PC-3 (cell line): ENCODE data around the gene COPS8. TPM values are rescaled to one million over a fixed set of nuclear protein-coding genes. Genes with fewer than 3 reads are reported as not detected.

Experiments
- ATAC-seq: fragments of 200-7000 bp; cut with Tn5 transposase; 2 replicates; pipeline ENCODE4 v1.9.1; 2020; ENCODE audit warnings: mild to moderate bottlenecking, moderate library complexity
- BruUV-seq: library from RNA; stranded (reverse); fragments of 400-500 nt; replicated peaks from 2 replicates; lab custom pipeline; 2021; lab: Mats Ljungman, UMichigan
- CTCF ChIA-PET: fragments of 300-600 bp; sonication (Branson Sonifier 250); formaldehyde crosslinking; loops from one replicate; lab custom pipeline; 2022; ENCODE audit warnings: antibody characterized with exemption; lab: Charles Lee
- POLR2A ChIA-PET: fragments of 300-600 bp; sonication (Branson Sonifier 250); formaldehyde crosslinking; loops from one replicate; lab custom pipeline; 2022; ENCODE audit warnings: antibody characterized with exemption; ENCODE audit not compliant: unreplicated experiment; lab: Charles Lee
- DNase-seq: peaks from one replicate; pipeline ENCODE4 v3.0.0-alpha.2; 2015
- H2AFZ ChIP-seq: fragments of 300-600 bp; sonication (generic); 2 replicates; pipeline ENCODE4 v1.6.0; 2016; ENCODE audit warnings: antibody characterized with exemption, low read length
- H3F3A ChIP-seq: fragments of 300-600 bp; sonication (generic); one replicate; pipeline ENCODE4 v1.6.0; 2017; ENCODE audit warnings: antibody characterized with exemption, low read length, control low read depth, mild to moderate bottlenecking; ENCODE audit not compliant: unreplicated experiment
- H3K27ac ChIP-seq: fragments of 300-600 bp; sonication (generic); 2 replicates; pipeline ENCODE4 v1.5.1; 2016; ENCODE audit warnings: mild to moderate bottlenecking, low read length
- H3K27me3 ChIP-seq: fragments of 300-600 bp; sonication (generic); 2 replicates; pipeline ENCODE4 v1.6.1; 2016; ENCODE audit warnings: low read length, mixed read lengths
- H3K36me3 ChIP-seq: fragments of 300-600 bp; sonication (generic); 2 replicates; pipeline ENCODE4 v1.6.1; 2016; ENCODE audit warnings: low read depth, mixed run types, low read length, mixed read lengths
- H3K4me1 ChIP-seq: fragments of 300-600 bp; sonication (generic); 2 replicates; pipeline ENCODE4 v1.5.1; 2016; ENCODE audit warnings: low read length; ENCODE audit not compliant: insufficient read depth
- H3K4me2 ChIP-seq: fragments of 300-600 bp; sonication (generic); 2 replicates; pipeline ENCODE4 v1.6.0; 2016; ENCODE audit warnings: low read length
- H3K4me3 ChIP-seq: fragments of 300-600 bp; sonication (generic); 2 replicates; pipeline ENCODE4 v1.5.1; 2016; ENCODE audit warnings: mild to moderate bottlenecking, low read length, mixed read lengths
- H3K79me2 ChIP-seq: fragments of 300-600 bp; sonication (generic); 2 replicates; pipeline ENCODE4 v1.6.1; 2017; ENCODE audit warnings: low read length, mixed read lengths
- H3K9ac ChIP-seq: fragments of 300-600 bp; sonication (generic); 2 replicates; pipeline ENCODE4 v1.6.0; 2016; ENCODE audit warnings: mild to moderate bottlenecking, low read length
- H3K9me2 ChIP-seq: fragments of 300-600 bp; sonication (generic); replicated peaks from 2 replicates; pipeline ENCODE4 v1.6.1; 2016; ENCODE audit warnings: mixed run types, low read length, mixed read lengths
- H3K9me3 ChIP-seq: fragments of 300-600 bp; sonication (generic); 2 replicates; pipeline ENCODE4 v1.6.1; 2016; ENCODE audit warnings: low read length, mixed read lengths
- H4K20me1 ChIP-seq: fragments of 300-600 bp; sonication (generic); 2 replicates; pipeline ENCODE4 v1.6.1; 2016; ENCODE audit warnings: low read length, mixed read lengths
- CTCF ChIP-seq: fragments of 300-600 bp; sonication (generic); conservative IDR thresholded peaks from 2 replicates; pipeline ENCODE4 v1.5.1; 2017; ENCODE audit warnings: antibody characterized with exemption, low read depth, mild to moderate bottlenecking, low read length
- EZH2 ChIP-seq: fragments of 300-600 bp; sonication (generic); IDR thresholded peaks from one replicate; pipeline ENCODE4 v1.6.1; 2017; ENCODE audit warnings: antibody characterized with exemption, mild to moderate bottlenecking, low read length; ENCODE audit not compliant: unreplicated experiment
- EZH2phosphoT487 ChIP-seq: fragments of 300-600 bp; sonication (generic); IDR thresholded peaks from 2 replicates; pipeline ENCODE4 v1.6.1; 2018; ENCODE audit warnings: mild to moderate bottlenecking, antibody characterized with exemption, low read length, borderline replicate concordance
- intact Hi-C: fragments of 100-400 bp; cut with micrococcal nuclease; formaldehyde crosslinking; loops from 2 replicates; pipeline ENCODE4 v1.9.0; 2023
- total RNA-seq: library from RNA; depleted of rRNA; stranded (reverse); fragments of >200 nt; gene quantifications from 2 replicates; pipeline ENCODE4 v1.2.3, GENCODE V29; 2014

The COPS8 gene
- total RNA-seq, 1 experiment from 2014 or later, result 109 TPM

GRCh38 chr2:237134321-237135230 lies 48.9 kb downstream of the COPS8 start:
- Histone ChIP-seq H3F3A (no peaks in the 10 kb centered on the region), H2AFZ (no peak overlapping the region), H3K9me2 (no peaks in the 10 kb centered on the region), H3K79me2 (no peaks in the 10 kb centered on the region), H3K9me3 (no peaks in the 10 kb centered on the region), H3K36me3 (no peaks in the 10 kb centered on the region), H3K27ac (no peak overlapping the region), H3K4me3 (no peak overlapping the region), H4K20me1 (no peaks in the 10 kb centered on the region), H3K4me1 (no peaks in the 10 kb centered on the region), H3K4me2 (no peak overlapping the region), H3K27me3 (no peaks in the 10 kb centered on the region), H3K9ac (no peak overlapping the region)
- DNase-seq (no peak), ATAC-seq (no peak)
- ChIA-PET CTCF (no interaction called here), POLR2A (interaction anchor here (0.6 to 0.7 kb wide), 2 partner anchors 259 to 793 kb away, joined by 3 to 7 read pairs; no protein-coding TSS in a partner anchor)
- BruUV-seq, result no TSS peak
- TF ChIP-seq EZH2phosphoT487 (no peak), CTCF (no peak), EZH2 (no peak)
- intact Hi-C loops, result no loop called here

DNA sequence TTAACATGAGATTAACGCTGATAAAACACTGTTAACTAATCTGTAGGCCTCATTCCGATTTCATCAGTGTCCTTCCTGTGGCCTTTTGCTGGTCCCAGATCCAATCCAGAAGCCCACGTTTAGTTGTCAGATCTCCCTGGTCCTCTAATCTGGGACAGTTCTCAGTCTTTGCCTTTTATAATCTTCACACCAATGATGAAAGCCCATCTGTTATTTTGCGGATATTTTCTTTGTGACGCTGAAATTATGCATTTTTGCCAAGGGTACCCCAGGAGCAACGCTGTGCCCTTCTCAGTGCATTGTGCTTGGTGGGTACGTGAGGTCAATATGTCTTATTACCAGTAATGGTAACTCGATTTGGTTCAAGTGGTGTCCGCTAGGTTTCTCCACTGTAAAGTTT lies 51.1 kb downstream of the COPS8 start:
- Histone ChIP-seq H3K27ac (no peak overlapping the region), H3K9ac (no peak overlapping the region), H2AFZ (no peak overlapping the region), H3K27me3 (no peaks in the 10 kb centered on the region), H3F3A (no peaks in the 10 kb centered on the region), H3K36me3 (no peaks in the 10 kb centered on the region), H3K9me3 (no peaks in the 10 kb centered on the region), H3K4me3 (no peak overlapping the region), H3K4me1 (0 out of 2 replicates have a peak, but pooled peaks cover 5% of the 10 kb centered on the region), H4K20me1 (no peaks in the 10 kb centered on the region), H3K9me2 (no peaks in the 10 kb centered on the region), H3K79me2 (no peaks in the 10 kb centered on the region), H3K4me2 (no peak overlapping the region)
- ATAC-seq (no peak), DNase-seq (no peak)
- ChIA-PET CTCF (no interaction called here), POLR2A (no interaction called here)
- no TSS peak for BruUV-seq
- intact Hi-C loops, result no loop called here
- TF ChIP-seq EZH2phosphoT487 (no peak), CTCF (no peak), EZH2 (no peak)
